NT2/D1 (cell line): Measurements from ENCODE around the gene SLC25A33.

ENCODE experiments used
- YY1 ChIP-seq: IDR thresholded peaks from 2 replicates; pipeline ENCODE4 v1.6.1; 2011; ENCODE audit not compliant: insufficient read length, insufficient read depth
- ZNF274 ChIP-seq: IDR thresholded peaks from 2 replicates; pipeline ENCODE4 v1.6.1; 2011; ENCODE audit warnings: mild to moderate bottlenecking, low read depth, low read length

DNA sequence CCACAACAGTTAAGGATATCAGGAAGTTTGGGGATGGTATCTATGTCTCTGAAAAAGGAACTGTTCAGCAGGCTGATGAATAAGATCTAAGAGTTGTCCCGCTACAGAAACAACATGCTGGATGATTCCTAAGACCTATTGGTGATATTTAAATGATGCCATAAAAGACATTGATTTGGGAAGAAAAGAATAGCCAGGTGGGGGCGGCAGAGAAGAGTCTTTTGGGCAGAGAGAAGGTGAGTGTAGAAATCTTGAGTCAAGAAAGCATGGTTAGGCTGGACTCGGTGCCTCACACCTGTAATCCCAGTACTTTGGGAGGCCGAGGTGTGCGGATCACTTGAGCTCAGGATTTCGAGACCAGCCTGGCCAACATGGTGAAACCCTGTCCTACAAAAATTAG, 37.6 kb downstream of the SLC25A33 start:
- no peak for TF ChIP-seq YY1
- TF ChIP-seq ZNF274 = no peak
